GM12873 (cell line): ENCODE measurements around the gene RBP3.

ENCODE experiments used
- CTCF ChIP-seq: IDR thresholded peaks from 2 replicates; pipeline ENCODE4 v1.5.1; 2012; ENCODE audit warnings: low read depth, mild to moderate bottlenecking, moderate library complexity, low read length, control low read depth; ENCODE audit not compliant: insufficient read depth; ENCODE audit errors: missing control alignments

Gene RBP3

GRCh38 chr10:47325303-47326291 is 22.6 kb upstream of the RBP3 start:
- TF ChIP-seq CTCF, result no peak

GRCh38 chr10:47326306-47326926 is 21.7 kb upstream of the RBP3 start:
- TF ChIP-seq CTCF, result no peak

GRCh38 chr10:47326927-47327330 is 21.2 kb upstream of the RBP3 start:
- no peak for TF ChIP-seq CTCF

- no peak for TF ChIP-seq CTCF
These were observed 18.3 kb upstream of the RBP3 start for GRCh38 chr10:47329855-47330254.

- no peak for TF ChIP-seq CTCF
These were observed 17.8 kb upstream of the RBP3 start for GRCh38 chr10:47330366-47330765.

GRCh38 chr10:47330804-47331203 is 17.4 kb upstream of the RBP3 start:
- TF ChIP-seq CTCF, result no peak

- TF ChIP-seq CTCF, result no peak
These were observed 16.7 kb upstream of the RBP3 start for GRCh38 chr10:47331491-47331890.
